Tibial artery (tissue), 4 donors: ENCODE measurements around the gene DBF4B.
A peak's percentile ranks its signal among the peaks of the same experiment; 100 is the strongest.

ENCODE experiments used
- DNase-seq, 2 donors: peaks; one replicate each; pipeline ENCODE4 v3.0.0-alpha.2; 2019
- H3K27ac ChIP-seq, 2 donors: fragments of 200-600 bp; sonication (generic) in 1 of 2; 1 replicate in 1 of 2; 2 replicates in 1 of 2; pipeline ENCODE4 v1.5.1; 2018 to 2019; ENCODE audit warnings: mild to moderate bottlenecking in 1 of 2
- H3K27me3 ChIP-seq, 2 donors: fragments of 200-600 bp; sonication (generic) in 1 of 2; one replicate each; pipeline versions ENCODE4 v1.5.1 to v1.6.0; 2016 to 2019
- H3K36me3 ChIP-seq, 3 donors: fragments of 200-600 bp; sonication (generic) in 2 of 3; one replicate each; pipeline ENCODE4 v1.5.1; 2016 to 2019; ENCODE audit warnings: mild to moderate bottlenecking in 2 of 3
- H3K4me1 ChIP-seq, 4 donors: fragments of 200-600 bp; sonication (generic) in 2 of 4; 1 replicate in 3 of 4; 2 replicates in 1 of 4; pipeline ENCODE4 v1.5.1; 2016 to 2019
- H3K4me3 ChIP-seq, 2 donors: fragments of 200-600 bp; sonication (generic) in 1 of 2; 1 replicate in 1 of 2; 2 replicates in 1 of 2; pipeline ENCODE4 v1.5.1; 2018 to 2019; ENCODE audit warnings: mild to moderate bottlenecking in 2 of 2
- H3K9me3 ChIP-seq, 3 donors: fragments of 200-600 bp; sonication (generic) in 1 of 3; one replicate each; pipeline ENCODE4 v1.5.1; 2016 to 2019
- CTCF ChIP-seq, 2 experiments: fragments of 200-600 bp in 1 of 2; fragments of 450-650 bp in 1 of 2; IDR thresholded peaks; one replicate each; pipeline ENCODE4 v1.5.1; 2017 to 2019; ENCODE audit warnings: antibody characterized with exemption in 2 of 2, mild to moderate bottlenecking in 1 of 2, moderate library complexity in 1 of 2
- intact Hi-C: fragments of 100-400 bp; cut with DNase I; formaldehyde crosslinking; loops from one replicate; pipeline ENCODE4 v1.15.0; 2023; ENCODE audit warnings: low total_unique reads

Gene DBF4B

GRCh38 chr17:44775838-44776621 is 67.6 kb downstream of the DBF4B start:
- Histone ChIP-seq H3K4me3 (peak overlapping the region; percentile 51 to 73), H3K4me1 (peaks cover 0 to 32% (median 23%) of the 10 kb centered on the region in 4 donors), H3K36me3 (no peaks in the 10 kb centered on the region), H3K27ac (peak overlapping the region; percentile 30 to 62), H3K9me3 (no peaks in the 10 kb centered on the region), H3K27me3 (peaks cover 0 to 32% of the 10 kb centered on the region in 2 donors)
- DNase-seq = no peak
- intact Hi-C loops = loop anchor here (2.0 to 5.0 kb wide), 2 partner anchors 89 to 246 kb away; no protein-coding TSS in a partner anchor
- TF ChIP-seq CTCF (IDR thresholded peaks at IDR 0.05) = no peak

- no peak for TF ChIP-seq CTCF (IDR thresholded peaks at IDR 0.05)
- Histone ChIP-seq H3K27me3 (peaks cover 0 to 25% of the 10 kb centered on the region in 2 donors), H3K4me3 (no peak overlapping the region), H3K36me3 (no peaks in the 10 kb centered on the region), H3K4me1 (peaks cover 0 to 32% (median 28%) of the 10 kb centered on the region in 4 donors), H3K27ac (no peak overlapping the region), H3K9me3 (no peaks in the 10 kb centered on the region)
- no peak for DNase-seq
- intact Hi-C loops = loop anchor here (5.0 kb wide), 1 partner anchor 245 kb away; no protein-coding TSS in a partner anchor
Observed at GRCh38 chr17:44776628-44777393, 68.3 kb downstream of the DBF4B start.

GRCh38 chr17:44777394-44778348 is 69.2 kb downstream of the DBF4B start:
- peaks cover 0 to 17% of the 10 kb centered on the region in 2 donors for H3K27me3 ChIP-seq
- peaks cover 0 to 39% (median 35%) of the 10 kb centered on the region in 4 donors for H3K4me1 ChIP-seq
- DNase-seq = no peak
- intact Hi-C loops = loop anchor here (5.0 kb wide), 1 partner anchor 245 kb away; no protein-coding TSS in a partner anchor
- no peaks in the 10 kb centered on the region for H3K9me3 ChIP-seq
- H3K4me3 ChIP-seq = no peak overlapping the region
- no peak overlapping the region for H3K27ac ChIP-seq
- TF ChIP-seq CTCF (IDR thresholded peaks at IDR 0.05) = no peak
- no peaks in the 10 kb centered on the region for H3K36me3 ChIP-seq

- Histone ChIP-seq H3K4me1 (peaks cover 0 to 47% (median 35%) of the 10 kb centered on the region in 4 donors), H3K36me3 (no peaks in the 10 kb centered on the region), H3K4me3 (peak overlapping the region; percentile 35 to 53), H3K27ac (peak overlapping the region in 1 of 2 donors; percentile 30), H3K9me3 (no peaks in the 10 kb centered on the region), H3K27me3 (peaks cover 0 to 7% of the 10 kb centered on the region in 2 donors)
- no peak for TF ChIP-seq CTCF (IDR thresholded peaks at IDR 0.05)
- intact Hi-C loops = loop anchor here (5.0 kb wide), 1 partner anchor 244 kb away; no protein-coding TSS in a partner anchor
- DNase-seq = no peak
Observed at GRCh38 chr17:44778656-44779210, 70.3 kb downstream of the DBF4B start.
